ENCODE measurements around the gene MAD1L1.
"Not testable (repeated sequence)": the region's sequence is repeated elsewhere in the genome, so short reads cannot be mapped to it uniquely, and the experiment has no call there.

Gene MAD1L1

DNA sequence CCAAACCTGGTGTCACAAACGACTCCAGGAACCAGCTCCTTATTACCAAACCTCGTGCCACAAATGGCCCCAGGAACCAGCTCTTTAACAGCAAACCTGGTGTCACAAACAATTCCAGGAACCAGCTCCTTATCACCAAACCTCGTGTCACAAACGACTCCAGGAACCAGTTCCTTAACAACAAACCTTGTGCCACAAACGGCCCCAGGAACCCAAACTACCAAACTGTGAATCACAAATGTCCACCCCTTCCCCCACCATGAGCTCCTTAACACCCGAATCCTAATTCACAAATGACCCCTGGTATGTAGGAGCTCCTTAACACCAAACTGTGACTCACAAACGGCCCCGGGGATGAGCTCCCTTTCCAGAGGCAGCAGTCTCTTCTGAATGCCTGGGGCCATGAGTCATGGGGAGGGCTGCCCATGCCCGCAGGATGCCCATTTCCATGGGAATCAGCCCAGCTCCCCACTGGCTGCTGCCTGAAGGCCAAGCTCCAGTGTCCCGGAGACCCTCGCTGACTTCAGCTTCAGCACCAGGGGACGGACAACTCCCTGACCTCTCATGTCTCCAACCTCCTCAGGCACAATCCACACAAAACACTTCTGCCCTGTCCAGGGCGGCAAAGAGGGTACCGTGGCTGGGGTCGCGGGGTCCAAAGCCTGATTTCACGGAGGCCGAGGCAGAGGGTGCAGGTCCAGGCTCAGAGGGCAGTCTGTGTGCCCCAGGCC is 349.5 kb downstream of the MAD1L1 start:
- no peak for DNase-seq (ENCODE audit: low read depth)

DNA sequence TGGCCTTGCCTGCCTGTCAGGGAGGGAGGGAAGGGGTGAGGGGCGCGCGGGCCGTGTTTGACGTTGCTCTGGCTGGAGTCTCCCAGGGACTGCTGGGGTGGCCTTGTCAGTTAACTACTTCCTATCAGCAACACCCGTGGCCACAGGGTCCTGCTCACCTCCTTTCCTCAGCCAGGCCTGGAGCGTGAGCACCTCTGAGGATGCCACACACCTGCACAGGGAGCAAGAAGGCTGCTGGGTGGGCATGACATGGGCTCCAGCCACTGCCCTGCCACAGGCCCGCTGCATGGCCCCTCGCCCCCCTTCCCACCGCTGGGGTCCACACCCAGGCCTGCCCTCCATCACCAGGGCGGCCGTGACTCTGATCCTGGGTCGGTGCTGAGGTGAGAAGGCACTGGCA is 350.3 kb downstream of the MAD1L1 start:
- no peak for DNase-seq (ENCODE audit: low read depth)

DNA sequence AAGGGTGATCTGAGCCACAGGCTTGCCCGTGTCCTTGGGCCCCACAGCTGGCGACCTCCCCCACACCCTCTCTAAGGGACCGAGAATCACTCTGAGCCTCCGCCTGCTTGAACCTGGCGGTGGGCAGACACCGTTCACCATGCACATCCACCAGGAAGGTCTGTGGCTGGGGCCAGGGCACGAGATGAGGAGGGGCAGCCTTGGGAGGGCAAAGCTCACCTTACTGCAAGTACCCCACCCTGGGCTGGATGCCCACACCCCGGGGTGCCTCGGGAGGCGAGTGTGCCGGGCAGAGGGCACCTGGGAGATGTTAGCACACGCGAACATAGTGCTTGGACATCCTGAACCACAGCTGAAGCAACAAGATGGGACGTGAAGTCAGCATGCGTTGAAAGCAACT is 350.8 kb downstream of the MAD1L1 start:
- DNase-seq (ENCODE audit: low read depth): no peak

GRCh38 chr7:1876641-1877040 is 356.1 kb downstream of the MAD1L1 start:
- DNase-seq (ENCODE audit: low read depth): not testable (repeated sequence)

GRCh38 chr7:1875392-1876199 is 357.1 kb downstream of the MAD1L1 start:
- not testable (repeated sequence) for DNase-seq (ENCODE audit: low read depth)

- DNase-seq (ENCODE audit: low read depth): not testable (repeated sequence)
Measured at GRCh38 chr7:1874590-1875391, 358.0 kb downstream of the MAD1L1 start.

GRCh38 chr7:1873857-1874589 is 358.7 kb downstream of the MAD1L1 start:
- no peak for DNase-seq (ENCODE audit: low read depth)

- DNase-seq (ENCODE audit: low read depth): no peak
Measured at GRCh38 chr7:1873421-1873820, 359.3 kb downstream of the MAD1L1 start.

DNA sequence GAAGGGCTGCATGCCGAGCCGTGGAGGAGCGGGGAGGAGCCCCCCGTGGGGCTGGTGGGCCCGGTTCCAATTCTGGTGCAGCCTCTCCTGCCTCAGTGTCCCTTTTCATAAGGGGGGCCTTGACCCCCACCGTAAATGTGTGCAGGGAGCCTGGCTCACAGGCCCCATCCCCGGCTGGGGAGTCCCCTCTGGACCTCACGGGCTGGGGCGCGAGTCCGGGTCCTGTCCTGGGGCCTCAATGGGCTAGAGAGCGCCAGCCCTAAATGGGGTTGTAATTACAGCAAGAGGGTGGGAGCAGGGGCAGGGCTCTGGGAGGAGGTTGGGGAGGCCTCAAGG is 359.7 kb downstream of the MAD1L1 start:
- no peak for DNase-seq (ENCODE audit: low read depth)

GRCh38 chr7:1872191-1873069 is 360.3 kb downstream of the MAD1L1 start:
- DNase-seq (ENCODE audit: low read depth): no peak

GRCh38 chr7:1869452-1870130 is 363.2 kb downstream of the MAD1L1 start:
- no peak for DNase-seq (ENCODE audit: low read depth)

- DNase-seq (ENCODE audit: low read depth): no peak
Measured at GRCh38 chr7:1868516-1869165, 364.1 kb downstream of the MAD1L1 start.

GRCh38 chr7:1867370-1868260 is 365.1 kb downstream of the MAD1L1 start:
- DNase-seq (ENCODE audit: low read depth): no peak

GRCh38 chr7:1866601-1867000 is 366.1 kb downstream of the MAD1L1 start:
- DNase-seq (ENCODE audit: low read depth): no peak

GRCh38 chr7:1865571-1866255 is 367.0 kb downstream of the MAD1L1 start:
- no peak for DNase-seq (ENCODE audit: low read depth)

GRCh38 chr7:1865000-1865555 is 367.7 kb downstream of the MAD1L1 start:
- DNase-seq (ENCODE audit: low read depth): no peak

GRCh38 chr7:1864161-1864940 is 368.4 kb downstream of the MAD1L1 start:
- DNase-seq (ENCODE audit: low read depth): no peak
